D721Med (cell line): Measurements from ENCODE around the gene MCRIP1.

Experiments used
- DNase-seq: peaks from one replicate; pipeline ENCODE4 v3.0.0; 2011; ENCODE audit warnings: low spot score; ENCODE audit not compliant: insufficient read length
- FAIRE-seq: peaks from 2 replicates; lab custom pipeline; 2011; peaks lifted over from hg19 to GRCh38; lab: Jason Lieb, UNC
- TF ChIP-seq, protein P1 (sequence below): IDR thresholded peaks from 2 replicates; pipeline ENCODE4 v1.5.1; 2012; ENCODE audit warnings: mild to moderate bottlenecking, control low read depth; ENCODE audit not compliant: insufficient read depth; ENCODE audit errors: missing control alignments

The MCRIP1 gene

DNA sequence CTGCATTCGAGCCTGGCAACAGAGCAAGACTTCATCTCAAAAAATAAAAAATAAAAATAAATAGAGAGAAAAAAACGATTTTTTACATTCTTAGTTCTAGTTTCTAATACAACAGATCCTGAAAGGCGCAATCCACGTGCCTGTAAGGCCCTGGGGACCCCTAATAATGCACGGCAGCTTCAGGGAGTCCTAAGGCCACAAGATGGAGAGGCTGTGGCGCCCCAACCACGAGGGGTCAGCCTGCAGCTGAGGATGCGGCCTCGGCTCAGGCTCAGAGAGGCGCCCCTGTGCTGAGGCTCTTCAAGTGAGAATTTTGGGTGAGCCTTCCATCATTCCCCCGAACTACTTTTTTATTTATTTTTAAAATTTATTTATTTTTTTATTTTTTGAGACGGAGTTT, 16.4 kb upstream of the MCRIP1 start:
- TF ChIP-seq, protein P1, sequence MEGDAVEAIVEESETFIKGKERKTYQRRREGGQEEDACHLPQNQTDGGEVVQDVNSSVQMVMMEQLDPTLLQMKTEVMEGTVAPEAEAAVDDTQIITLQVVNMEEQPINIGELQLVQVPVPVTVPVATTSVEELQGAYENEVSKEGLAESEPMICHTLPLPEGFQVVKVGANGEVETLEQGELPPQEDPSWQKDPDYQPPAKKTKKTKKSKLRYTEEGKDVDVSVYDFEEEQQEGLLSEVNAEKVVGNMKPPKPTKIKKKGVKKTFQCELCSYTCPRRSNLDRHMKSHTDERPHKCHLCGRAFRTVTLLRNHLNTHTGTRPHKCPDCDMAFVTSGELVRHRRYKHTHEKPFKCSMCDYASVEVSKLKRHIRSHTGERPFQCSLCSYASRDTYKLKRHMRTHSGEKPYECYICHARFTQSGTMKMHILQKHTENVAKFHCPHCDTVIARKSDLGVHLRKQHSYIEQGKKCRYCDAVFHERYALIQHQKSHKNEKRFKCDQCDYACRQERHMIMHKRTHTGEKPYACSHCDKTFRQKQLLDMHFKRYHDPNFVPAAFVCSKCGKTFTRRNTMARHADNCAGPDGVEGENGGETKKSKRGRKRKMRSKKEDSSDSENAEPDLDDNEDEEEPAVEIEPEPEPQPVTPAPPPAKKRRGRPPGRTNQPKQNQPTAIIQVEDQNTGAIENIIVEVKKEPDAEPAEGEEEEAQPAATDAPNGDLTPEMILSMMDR = no peak
- no peak for FAIRE-seq
- no peak for DNase-seq

DNA sequence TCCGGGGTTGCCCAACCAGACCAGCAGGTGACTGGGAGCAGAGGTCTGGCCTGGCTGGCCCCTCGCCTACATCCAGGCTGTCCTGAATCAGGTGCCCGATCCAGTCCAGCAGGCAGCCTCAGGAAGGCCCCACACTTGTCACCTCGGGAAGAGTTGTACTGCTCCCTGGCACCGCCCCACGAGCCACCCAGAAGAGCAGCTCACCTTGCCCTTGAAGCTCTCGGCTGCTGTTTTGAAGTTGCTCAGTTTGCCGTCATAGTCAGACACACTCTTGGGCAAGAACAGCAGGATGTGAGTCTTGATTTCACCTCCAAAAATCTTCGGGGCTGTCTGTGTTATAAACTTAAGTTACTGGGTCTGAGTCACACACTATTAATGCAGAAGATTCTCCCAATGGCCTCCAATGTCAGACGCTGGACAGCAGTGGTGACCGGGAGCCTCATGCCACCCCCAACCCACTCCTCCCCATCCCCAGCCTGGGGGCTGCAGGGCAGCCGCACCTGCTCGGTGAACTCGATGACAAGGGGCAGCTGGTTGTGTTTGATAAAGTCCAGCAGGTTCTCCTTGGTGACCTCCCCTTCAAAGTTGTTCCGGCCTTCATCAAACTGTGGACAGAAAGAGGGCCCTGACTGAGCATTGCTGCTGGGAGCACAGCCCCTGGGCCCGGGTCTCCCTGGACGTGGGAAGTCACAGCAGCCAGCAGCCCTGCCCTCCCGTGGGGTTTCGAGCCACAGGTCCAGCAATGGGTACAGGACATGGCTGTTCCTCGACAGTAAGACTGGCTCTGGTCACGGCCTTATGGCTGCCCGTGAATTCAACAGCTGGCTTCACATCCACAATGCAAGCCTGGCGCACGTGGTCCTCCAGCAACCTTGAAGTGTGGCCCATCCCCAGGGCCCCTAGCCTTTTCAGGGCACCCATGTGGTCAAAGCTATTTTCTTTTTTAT, 13.9 kb upstream of the MCRIP1 start:
- TF ChIP-seq, protein P1 = no peak
- no peak for FAIRE-seq
- DNase-seq = no peak

GRCh38 chr17:81845881-81846742, 13.0 kb upstream of the MCRIP1 start:
- TF ChIP-seq, protein P1 = no peak
- no peak for FAIRE-seq
- DNase-seq = no peak

- DNase-seq (no peak), FAIRE-seq (no peak)
- TF ChIP-seq, protein P1 = no peak
These were observed 12.3 kb upstream of the MCRIP1 start for GRCh38 chr17:81845361-81845760.

DNA sequence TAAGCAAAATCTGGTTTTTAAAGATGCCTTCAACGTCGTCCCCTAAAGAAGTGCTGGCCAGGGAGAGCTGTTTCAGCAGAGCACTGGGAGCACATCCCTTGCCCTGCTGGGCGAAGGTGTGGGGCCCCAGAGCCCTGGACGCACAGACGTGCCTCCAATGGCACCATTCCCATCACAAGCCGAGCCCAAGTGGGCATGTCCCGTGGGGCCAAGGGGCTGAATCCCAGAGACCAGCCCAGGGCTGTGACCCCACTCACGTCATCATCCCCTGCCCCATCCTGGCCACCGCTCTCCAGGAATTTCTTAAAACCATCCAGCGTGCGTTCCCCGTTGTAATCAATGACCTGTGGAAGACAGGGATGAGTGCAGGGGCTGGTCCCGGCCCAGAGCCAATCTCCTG, 11.8 kb upstream of the MCRIP1 start:
- DNase-seq (no peak), FAIRE-seq (no peak)
- TF ChIP-seq, protein P1 = no peak

- no peak for FAIRE-seq
- TF ChIP-seq, protein P1 = no peak
- DNase-seq = no peak
These were observed 11.3 kb upstream of the MCRIP1 start for GRCh38 chr17:81844327-81844851.
